HG03469 (cell line): ENCODE data around the gene ERN1.
A peak's percentile ranks its signal among the peaks of the same experiment; 100 is the strongest.
"Not testable (repeated sequence)": the region's sequence is repeated elsewhere in the genome, so short reads cannot be mapped to it uniquely, and the experiment has no call there.

Source experiments
- ATAC-seq: cut with Tn5 transposase; IDR thresholded peaks from one replicate; pipeline ENCODE4 v1.9.1; 2021; ENCODE audit warnings: mild to moderate bottlenecking, moderate library complexity, moderate number of reproducible peaks; ENCODE audit not compliant: unreplicated experiment

Gene ERN1

DNA sequence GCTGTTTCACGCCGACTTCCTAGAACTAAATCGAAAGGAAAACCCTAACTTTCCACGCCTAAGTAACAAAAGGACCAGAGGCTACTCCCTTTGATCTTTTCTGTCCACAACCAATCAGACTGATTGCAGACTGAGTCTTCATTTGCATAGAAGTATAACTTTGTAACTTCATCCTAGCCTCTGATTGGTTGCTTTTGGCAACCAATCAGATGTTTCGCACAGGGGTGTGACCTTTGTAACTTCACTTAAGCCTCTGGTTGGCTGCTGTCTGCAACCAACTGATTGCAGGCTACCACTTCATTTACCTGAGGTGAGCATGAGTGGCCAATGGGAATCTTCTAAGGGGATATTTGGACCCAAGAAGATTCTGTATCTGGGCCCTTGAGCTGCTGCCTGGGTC, 92.1 kb downstream of the ERN1 start:
- no peak for ATAC-seq

DNA sequence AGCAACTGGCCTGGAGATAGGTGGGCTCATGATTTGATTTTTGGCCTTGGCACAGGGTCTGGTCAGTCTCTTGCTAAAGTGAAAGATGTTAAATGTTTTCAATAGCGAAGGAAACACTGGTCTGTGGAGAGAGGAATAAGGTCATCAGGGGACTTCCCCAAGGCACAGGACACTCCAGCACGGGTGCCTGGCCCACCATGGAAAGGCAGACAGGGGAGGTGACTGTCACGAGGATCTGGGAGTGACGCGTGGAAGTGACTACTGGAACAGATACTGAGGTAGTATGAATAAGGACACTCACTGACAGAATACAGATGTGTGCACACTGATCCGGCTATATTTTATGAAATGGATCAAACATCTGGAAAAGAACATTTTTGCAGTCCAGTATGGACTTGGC, 92.8 kb downstream of the ERN1 start:
- ATAC-seq: no peak

DNA sequence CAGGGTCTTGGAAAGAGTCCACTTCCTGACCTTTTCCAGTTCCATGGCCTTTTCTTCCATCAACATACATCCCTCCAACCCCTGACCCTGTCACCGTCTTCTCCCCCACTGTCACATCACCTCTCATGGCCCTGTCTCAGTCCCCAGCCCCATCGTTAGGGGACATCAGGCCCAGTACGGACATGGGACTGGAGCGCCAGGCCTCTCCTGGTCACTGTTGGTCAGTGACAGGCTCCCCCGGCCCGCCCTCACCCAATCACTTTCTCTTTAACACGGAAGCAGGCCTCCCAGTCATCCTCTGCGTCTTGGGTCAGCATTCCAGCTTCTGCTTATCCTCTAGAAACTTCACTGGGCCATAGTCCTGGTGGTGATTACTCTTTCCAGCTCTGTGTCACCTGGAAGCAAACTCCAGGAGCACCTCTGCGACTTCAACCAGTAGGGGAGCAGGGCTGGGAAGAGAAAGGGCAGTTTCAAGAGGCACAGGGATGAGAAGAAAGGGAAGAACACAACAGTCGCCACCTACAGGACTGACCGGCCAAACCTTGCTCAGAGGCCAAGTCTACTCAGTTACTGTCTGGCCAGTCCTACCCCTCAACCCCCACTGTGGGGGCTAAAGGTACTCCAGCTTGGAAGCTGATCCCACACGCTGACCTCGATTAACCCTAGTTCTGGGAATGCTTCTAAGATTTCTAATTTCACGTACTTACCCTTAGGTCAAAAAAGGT, 93.6 kb downstream of the ERN1 start:
- ATAC-seq: no peak

DNA sequence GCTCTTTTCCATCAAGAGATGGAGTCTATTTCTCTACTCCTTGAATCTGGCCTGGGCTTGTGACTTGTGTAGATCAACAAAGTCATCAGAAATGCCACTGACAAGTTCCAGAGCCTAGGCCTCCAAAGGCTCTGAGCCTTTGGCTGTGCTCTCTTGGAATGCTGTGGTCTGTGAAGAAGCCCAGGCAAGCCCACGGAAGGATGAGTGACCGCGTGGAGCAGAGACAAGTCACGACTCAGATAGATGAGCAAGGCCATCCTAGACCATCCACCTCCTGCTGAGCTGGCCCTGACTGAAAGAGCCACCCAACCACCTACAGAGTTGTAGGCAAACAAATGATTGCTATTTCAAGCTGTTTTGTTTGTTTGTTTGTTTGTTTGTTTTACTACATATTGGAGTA, 97.9 kb downstream of the ERN1 start:
- no peak for ATAC-seq

DNA sequence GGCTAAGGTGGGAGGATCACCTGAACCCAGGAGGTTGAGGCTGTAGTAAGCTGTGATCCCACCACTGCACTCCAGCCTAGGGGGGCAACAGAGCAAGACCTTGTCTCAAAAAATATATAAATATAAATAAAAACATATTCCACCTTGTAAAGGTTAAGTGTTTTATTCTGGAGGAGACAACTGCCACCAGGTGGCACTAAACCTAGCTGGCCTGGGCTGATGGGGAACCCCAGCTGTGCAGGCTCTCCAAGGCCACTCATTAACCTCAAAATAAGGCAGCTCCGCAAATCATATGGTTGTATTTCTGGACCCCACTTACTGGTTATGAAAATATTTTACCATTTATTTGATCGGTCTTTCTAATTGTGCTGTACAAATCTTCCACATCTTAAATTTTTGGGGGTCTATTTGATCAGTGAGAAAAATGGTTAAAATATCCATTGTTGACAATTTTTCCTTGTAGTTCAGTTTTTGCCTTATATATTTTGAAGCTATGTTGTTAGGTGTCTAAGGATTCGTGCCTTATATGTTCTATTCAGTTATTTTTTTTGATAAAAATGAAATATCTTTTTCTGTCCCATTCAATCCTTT, 101.0 kb downstream of the ERN1 start:
- no peak for ATAC-seq

DNA sequence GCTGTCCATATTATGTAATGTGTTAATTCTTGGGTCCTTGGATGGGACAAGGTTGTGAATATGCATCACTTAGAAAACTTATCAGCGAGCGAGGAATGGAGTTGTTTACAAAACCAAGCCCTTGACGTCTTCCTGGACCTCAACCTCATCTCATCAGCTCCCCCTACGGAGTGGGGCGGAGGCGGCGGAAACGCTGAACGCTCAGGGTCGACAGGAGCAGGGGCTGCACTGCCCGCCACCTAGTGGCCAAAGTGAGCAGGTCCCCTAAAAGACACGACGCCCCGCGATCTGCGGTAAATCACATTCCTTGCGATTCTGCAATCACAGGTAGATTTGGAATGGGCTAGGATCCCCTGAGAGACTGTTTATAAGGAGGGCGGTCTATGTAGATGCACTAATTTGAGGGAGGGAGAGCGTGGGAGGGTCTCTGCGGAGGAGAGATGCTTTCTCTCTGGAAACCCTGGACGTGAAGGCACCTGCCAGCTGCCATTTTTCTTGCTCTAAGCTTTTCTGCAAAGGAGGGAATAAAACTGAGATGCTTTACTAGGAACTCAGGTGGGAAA, 104.1 kb downstream of the ERN1 start:
- no peak for ATAC-seq

DNA sequence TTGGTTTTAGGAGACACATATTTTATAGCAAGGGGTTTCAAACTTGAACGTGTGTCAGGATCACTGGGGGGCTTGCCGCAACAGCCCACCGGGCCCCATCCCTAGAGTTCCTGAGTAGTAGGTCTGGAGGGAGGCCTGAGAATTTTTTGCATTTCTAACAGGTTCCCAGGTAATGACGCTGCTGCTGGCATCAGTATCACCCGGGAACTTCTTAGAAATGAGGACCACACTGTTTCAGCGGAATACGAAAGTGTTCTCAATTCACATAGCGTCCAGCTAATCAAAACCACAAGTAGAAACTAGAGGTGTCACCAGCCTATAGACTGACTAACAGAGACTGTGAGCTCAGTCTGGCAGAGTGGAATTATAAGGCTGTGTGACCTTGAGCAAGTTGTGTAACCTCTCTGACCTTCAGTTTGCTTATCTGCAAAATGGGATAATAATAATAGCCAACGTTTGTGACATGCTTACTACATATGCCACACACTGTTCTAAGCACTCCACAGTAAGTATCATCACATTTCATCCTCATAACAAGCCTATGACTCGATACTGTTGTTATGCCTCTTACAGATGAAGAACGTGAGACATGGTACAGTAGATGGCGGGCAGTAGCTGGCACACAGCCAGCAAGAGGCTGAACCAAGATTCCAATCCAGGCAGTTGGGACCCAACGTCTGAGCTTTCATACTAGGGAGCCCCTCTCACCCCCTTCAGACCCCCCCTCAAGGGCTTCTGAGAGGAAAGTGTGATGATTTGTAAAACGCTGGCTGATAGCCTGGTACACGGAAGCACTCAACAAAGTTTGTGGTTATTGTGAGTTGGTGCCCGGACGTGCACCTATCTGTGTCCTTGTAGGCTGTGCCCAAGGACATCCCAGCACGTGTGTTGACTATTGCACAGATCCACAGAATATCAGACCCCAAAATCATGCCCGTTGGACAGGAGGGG, 104.9 kb downstream of the ERN1 start:
- ATAC-seq: no peak

DNA sequence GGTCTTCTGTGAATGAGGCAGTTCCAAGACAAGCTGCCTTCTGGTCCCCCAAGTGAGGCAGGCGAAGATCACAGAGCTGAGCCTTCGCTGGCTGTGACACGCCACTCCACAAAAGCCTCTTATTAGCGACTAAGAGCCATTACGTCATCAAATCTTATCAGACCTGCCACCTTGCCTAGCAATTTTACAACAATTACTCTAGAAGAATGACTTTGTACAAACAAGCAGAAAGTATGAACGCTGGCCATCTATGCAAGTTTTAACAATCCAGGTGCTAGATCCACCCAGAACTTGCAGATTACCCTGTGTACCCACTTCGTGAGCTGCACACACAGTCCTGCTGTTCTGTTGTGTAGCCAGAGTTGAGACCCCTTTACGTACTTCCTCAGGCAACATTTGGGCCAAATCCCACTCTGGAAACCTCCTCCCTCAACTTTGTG, 105.7 kb downstream of the ERN1 start:
- no peak for ATAC-seq

DNA sequence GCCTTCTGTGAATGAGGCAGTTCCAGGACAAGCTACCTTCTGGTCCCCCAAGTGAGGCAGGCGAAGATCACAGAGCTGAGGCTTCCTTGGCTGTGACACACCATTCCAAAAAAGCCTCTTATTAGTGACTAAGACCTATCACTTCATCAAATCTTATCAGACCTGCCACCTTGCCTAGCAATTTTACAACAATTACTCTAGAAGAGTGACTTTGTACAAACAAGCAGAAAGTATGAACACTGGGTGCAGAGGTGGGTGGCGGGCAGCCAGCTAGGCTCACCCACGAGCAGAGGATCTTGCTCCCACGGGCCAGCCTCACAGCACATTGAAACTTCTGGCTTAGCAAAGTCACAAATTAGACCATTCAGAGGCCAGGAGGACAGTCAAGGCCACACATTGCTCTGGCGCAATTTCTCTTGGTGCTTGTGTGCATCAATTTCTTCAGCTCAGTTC, 107.3 kb downstream of the ERN1 start:
- no peak for ATAC-seq

DNA sequence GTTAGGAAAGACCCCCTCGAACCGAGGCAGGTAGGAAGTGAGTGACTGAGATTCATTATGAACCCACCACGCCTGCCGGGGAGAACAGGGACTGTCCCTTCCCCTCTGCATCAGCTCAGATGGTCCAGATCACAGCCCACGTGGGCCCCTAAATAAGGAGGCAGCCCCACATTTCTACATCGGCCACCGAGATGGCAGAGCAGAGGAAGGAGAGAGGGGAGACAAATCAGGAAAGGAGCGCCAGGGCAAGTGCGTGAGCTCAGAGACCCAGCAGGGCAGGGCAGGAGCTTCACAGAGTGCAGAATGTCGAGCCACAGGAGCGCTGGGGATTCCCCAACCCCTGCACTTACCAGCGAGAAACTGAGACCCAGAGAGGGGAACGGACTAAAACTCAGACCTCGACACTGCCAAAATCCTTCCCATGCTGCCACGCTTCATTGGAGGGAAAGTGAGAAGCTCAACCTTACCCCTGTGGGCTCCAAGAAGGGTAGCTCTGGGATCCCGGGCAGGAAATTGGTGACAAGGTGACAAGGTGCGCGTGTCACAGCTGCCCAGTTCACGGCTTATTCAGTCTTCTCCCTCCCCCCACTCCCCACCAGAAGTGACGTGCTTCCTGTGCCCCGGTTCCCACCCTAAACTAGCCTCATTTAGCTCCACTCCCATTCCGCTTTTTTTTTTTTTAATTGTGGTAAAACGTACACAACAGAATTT, 109.7 kb downstream of the ERN1 start, which contains the start of gene ICAM2:
Gene ICAM2, minus strand, starts transcription at position 578 of the 711 bp plus-strand sequence. CDS start 13,942 bp downstream, outside the sequence.
- ATAC-seq: peak; percentile 31

DNA sequence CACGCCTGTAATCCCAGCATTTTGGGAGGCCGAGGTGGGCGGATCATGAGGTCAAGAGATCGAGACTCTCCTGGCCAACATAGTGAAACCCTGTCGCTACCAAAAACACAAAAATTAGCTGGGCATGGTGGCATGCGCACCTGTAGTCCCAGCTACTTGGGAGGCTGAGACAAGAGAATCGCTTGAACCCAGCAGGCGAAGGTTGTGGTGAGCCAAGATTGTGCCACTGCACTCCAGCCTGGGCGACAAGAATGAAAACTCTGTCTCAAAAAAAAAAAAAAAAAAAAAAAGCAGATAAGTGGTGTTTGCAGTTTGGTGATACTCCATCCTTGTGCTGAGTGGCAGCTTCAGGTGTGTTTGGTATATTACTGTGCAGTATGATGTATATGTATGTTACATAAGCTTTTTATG, 110.4 kb downstream of the ERN1 start:
- ATAC-seq: not testable (repeated sequence)

DNA sequence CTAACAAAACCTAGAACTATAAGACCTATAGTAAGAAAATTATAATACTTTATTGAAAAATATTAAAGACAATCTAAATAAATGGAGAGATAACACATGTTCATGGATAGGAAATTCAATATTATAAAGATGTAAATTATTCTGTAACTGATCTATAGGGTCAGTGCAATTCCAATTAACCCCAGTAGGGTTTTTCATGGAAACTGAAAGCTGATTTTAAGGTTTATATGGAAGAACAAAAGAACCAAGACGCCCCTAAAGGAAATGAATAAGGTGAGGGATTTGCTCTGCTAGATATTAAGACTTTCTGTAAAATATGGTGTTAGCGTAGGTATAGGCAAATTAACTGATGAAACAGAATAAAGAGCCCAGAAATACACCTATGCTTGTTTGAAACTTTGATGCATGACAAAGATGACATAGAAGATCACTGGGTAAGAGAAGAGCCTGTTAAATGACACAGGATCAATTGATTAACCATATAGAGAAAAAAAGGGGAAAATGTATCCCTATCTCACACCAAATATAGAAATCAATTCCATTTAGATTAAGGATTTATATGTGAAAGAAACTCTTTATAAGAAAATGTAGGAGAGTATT, 112.5 kb downstream of the ERN1 start:
- ATAC-seq: no peak

DNA sequence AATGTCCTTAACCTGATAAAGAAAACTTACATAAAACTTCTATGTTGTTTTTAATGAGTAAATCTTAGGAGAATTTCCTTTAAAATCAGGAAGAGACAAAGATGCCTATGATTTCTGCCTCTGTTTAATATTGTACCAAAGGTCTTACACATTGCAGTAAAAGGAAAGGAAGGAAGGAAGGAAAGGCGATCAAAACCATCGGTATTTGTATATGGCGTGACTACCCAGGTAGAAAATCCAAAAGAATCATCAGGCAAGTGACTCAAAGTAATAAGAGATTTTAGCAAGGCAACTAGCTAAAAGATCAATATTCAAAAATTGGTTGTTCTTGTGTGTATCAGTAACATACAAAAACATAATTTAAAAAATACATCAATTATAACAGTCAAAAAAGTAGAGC, 113.0 kb downstream of the ERN1 start:
- ATAC-seq: no peak

DNA sequence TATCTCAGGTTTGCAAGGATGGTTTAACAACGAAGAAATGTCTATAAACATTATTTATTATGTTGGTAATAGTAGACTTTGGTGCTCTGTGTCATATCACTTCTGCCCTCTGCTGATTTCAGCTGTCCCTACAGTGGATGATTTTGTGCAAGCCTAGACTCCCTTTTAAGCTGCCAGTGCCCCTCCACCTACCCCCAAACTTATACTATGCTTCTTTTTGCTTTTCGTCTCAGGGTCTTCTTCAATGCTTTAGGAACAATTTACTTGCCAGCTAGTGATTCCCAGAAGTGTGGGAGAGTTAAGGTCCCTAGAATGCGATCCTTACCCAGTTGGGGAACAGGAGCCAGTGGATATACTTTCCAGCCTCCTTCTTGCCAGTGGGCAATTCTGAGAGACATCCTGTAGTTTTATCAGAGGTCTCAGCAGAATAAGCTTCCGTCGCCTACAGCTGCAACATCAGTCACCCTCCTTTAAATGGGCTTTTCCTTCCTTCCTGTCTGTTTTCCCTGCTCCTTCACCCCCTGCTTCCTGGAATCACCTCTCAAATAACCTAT, 113.6 kb downstream of the ERN1 start:
- ATAC-seq: no peak

DNA sequence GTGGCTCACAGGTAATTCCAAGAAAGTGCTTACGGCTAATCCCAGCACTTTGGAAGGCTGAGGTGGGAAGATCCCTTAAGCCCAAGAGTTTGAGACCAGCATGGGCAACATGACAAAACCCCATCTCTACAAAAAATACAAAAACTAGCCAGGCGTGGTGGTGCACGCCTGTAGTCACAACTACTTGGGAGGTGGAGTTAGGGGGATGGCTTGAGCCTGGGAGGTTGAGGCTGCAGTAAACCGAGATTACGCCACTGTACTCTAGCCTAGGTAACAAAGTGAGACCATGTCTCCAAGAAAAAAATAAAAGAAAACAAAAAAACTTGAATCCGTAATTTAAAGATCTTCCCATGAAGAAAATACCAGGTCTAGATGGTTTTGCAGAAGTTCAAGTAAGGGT, 114.5 kb downstream of the ERN1 start:
- ATAC-seq: no peak

DNA sequence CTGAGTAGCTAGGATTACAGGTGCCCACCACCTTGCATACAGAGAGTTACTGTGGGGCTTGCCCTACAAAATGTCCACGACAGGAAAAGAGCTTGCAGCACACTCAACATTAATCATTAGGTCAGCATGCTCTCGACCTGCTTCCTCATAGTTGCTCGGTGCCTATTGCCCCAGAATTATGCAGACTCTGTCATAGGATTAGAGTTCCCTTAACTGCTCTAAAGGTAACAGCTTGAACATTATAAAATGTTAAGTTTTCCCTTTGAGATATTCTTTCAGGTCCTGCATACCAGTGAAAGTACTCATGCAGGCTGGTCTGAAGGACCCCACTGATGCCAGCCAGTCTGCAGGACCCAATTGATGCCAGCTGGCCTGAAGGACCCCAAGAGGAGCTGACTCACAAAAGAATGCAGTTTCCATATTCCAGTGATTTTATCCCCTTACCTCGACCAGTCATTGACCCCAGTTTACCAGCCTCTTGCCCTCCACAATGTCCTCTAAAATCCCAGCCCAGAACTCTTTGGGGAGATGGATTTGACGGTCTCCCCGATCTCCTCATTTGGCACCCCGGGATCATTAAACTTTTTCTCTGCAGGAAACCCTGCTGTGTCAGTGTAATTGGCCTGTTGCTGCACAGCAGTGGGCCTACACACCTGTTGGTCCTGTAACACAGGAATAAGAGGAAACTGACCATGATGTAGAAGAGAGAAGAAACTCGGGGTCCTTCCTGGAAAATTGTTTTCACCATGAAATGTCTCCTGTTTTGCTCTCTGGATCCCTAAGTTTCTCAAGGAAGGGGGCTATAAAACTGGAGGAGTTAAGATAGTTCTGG, 120.2 kb downstream of the ERN1 start:
- no peak for ATAC-seq

DNA sequence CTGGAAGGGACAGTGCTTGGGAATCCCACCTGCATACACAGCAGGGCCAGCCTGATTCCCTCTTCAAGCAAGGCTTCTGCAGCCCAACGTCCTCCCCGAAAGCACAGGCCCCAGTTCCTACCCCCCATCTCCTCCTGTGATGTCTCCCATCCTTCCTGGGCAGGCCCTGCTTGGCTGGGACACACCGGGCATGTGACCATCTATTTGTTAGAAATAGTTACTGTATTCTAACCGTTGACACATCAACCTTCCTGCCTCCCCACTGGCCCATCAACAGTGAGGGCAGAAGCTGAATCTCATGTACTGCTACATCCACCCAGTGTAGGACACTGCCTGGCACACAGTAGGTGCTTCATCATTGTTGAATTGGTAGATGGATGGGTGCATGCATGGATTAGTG, 121.1 kb downstream of the ERN1 start:
- ATAC-seq: no peak

DNA sequence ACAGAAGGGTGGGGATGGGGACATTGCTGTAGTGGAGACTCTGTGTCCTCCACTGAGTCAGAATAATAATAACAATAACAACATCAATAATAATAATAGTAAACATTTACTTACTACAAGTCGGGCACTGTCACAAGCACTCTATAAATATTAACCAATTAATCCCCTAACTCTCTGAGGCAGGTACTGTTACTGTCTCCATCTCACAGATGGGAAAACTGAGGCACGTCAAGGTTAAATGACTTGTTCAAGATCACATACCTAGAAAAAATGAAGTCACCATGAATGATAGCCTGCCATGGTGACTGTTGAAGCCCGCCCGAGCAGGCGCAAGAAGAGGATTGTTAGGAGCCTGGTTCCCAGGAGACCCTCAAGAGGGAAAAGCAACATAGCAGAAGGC, 121.6 kb downstream of the ERN1 start:
- no peak for ATAC-seq

DNA sequence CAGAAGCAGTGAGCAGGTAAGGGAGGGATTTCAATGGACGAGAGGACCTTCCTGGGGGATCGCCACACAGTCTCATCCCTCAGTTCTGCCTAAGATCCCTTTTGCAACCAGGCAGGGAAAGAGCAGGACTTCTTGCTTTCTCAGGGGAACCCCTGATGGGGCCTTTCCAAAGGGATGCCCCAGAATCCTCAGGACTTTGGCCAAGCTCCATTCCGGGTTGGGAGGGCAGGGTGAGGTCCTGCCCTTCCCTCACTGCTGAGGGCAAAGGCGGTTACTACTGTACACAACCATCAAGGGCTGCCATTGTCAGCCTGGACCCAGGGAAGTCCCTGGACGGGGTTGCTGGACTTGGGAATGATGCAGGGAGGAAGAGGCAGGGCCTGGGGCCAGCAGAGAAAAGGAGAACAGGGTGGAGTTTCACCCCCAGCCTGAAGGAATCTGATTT, 122.1 kb downstream of the ERN1 start:
- ATAC-seq: no peak
